Type B pancreatic cell (in vitro differentiated cells): Measurements from ENCODE around the gene PCNX3. TPM values are rescaled to one million over a fixed set of nuclear protein-coding genes. Genes with fewer than 3 reads are reported as not detected.

Experiments used
- DNase-seq: peaks from one replicate; pipeline ENCODE4 v3.0.0; 2021; ENCODE audit warnings: mixed read lengths; ENCODE audit not compliant: unreplicated experiment; ENCODE audit errors: extremely low spot score
- H3K27ac Mint-ChIP-seq: 2 replicates; pipeline ENCODE4 v1.8.0; 2021; ENCODE audit warnings: mild to moderate bottlenecking, mixed read lengths
- H3K27me3 Mint-ChIP-seq: 2 replicates; pipeline ENCODE4 v1.8.0; 2021; ENCODE audit warnings: mixed read lengths
- H3K36me3 Mint-ChIP-seq: 2 replicates; pipeline ENCODE4 v1.8.0; 2021; ENCODE audit warnings: mixed read lengths
- H3K4me1 Mint-ChIP-seq: one replicate; pipeline ENCODE4 v1.8.0; 2021; ENCODE audit warnings: mixed read lengths; ENCODE audit not compliant: unreplicated experiment
- H3K4me3 Mint-ChIP-seq: 2 replicates; pipeline ENCODE4 v1.8.0; 2021; ENCODE audit warnings: mild to moderate bottlenecking, mixed read lengths
- H3K9me3 Mint-ChIP-seq: 2 replicates; pipeline ENCODE4 v1.8.0; 2021; ENCODE audit warnings: mixed read lengths
- CTCF ChIP-seq: fragments of 200-600 bp; sonication (generic); conservative IDR thresholded peaks from 2 replicates; pipeline ENCODE4 v1.5.0; 2021; ENCODE audit warnings: antibody characterized with exemption, mild to moderate bottlenecking
- total RNA-seq: library from RNA; stranded (reverse); gene quantifications from 2 replicates; pipeline ENCODE4 v1.2.1, GENCODE V29; 2021; ENCODE audit warnings: low replicate concordance

The PCNX3 gene
- total RNA-seq, 1 donor from 2014 or later = 44.9 TPM

- H3K27ac Mint-ChIP-seq = peak overlapping the region; percentile 62
Measured at GRCh38 chr11:65578667-65579066, 36.9 kb upstream of the PCNX3 start.

GRCh38 chr11:65579291-65579690 is 36.3 kb upstream of the PCNX3 start:
- no peak for DNase-seq
- no peak overlapping the region for H3K27ac Mint-ChIP-seq
- no peak overlapping the region for H3K4me3 Mint-ChIP-seq
- no peaks in the 10 kb centered on the region for H3K9me3 Mint-ChIP-seq
- H3K36me3 Mint-ChIP-seq = no peaks in the 10 kb centered on the region
- no peak for TF ChIP-seq CTCF
- H3K27me3 Mint-ChIP-seq = peaks cover 33% of the 10 kb centered on the region
- peaks cover 17% of the 10 kb centered on the region for H3K4me1 Mint-ChIP-seq

More at GRCh38 chr11:65578667-65579066, 36.9 kb upstream of the PCNX3 start:
- H3K9me3 Mint-ChIP-seq = no peaks in the 10 kb centered on the region
- DNase-seq = no peak
- H3K36me3 Mint-ChIP-seq = no peaks in the 10 kb centered on the region
- H3K4me1 Mint-ChIP-seq = peaks cover 17% of the 10 kb centered on the region
- peak overlapping the region; percentile 73 for H3K4me3 Mint-ChIP-seq
- TF ChIP-seq CTCF = no peak
- H3K27me3 Mint-ChIP-seq = peaks cover 29% of the 10 kb centered on the region

GRCh38 chr11:65580031-65580692 is 35.4 kb upstream of the PCNX3 start:
- peaks cover 32% of the 10 kb centered on the region for H3K27me3 Mint-ChIP-seq
- DNase-seq = no peak
- H3K36me3 Mint-ChIP-seq = no peaks in the 10 kb centered on the region
- no peak overlapping the region for H3K27ac Mint-ChIP-seq
- no peak overlapping the region for H3K4me3 Mint-ChIP-seq
- no peaks in the 10 kb centered on the region for H3K9me3 Mint-ChIP-seq
- no peak for TF ChIP-seq CTCF
- H3K4me1 Mint-ChIP-seq = peaks cover 13% of the 10 kb centered on the region

GRCh38 chr11:65580756-65581155 is 34.8 kb upstream of the PCNX3 start:
- TF ChIP-seq CTCF = no peak
- Mint-ChIP-seq H3K9me3 (no peaks in the 10 kb centered on the region), H3K27ac (no peak overlapping the region), H3K4me3 (no peak overlapping the region), H3K36me3 (no peaks in the 10 kb centered on the region), H3K27me3 (peaks cover 27% of the 10 kb centered on the region), H3K4me1 (peaks cover 8% of the 10 kb centered on the region)
- DNase-seq = no peak

- Mint-ChIP-seq H3K9me3 (no peaks in the 10 kb centered on the region), H3K27ac (no peak overlapping the region), H3K27me3 (peaks cover 27% of the 10 kb centered on the region), H3K4me1 (peaks cover 15% of the 10 kb centered on the region), H3K4me3 (no peak overlapping the region), H3K36me3 (no peaks in the 10 kb centered on the region)
- no peak for TF ChIP-seq CTCF
- no peak for DNase-seq
Measured at GRCh38 chr11:65581928-65582327, 33.6 kb upstream of the PCNX3 start.

- Mint-ChIP-seq H3K27me3 (peaks cover 25% of the 10 kb centered on the region), H3K36me3 (no peaks in the 10 kb centered on the region), H3K9me3 (no peaks in the 10 kb centered on the region), H3K4me3 (no peak overlapping the region), H3K4me1 (peaks cover 14% of the 10 kb centered on the region), H3K27ac (no peak overlapping the region)
- TF ChIP-seq CTCF = no peak
- no peak for DNase-seq
Measured at GRCh38 chr11:65583589-65583988, 32.0 kb upstream of the PCNX3 start.
